AG10803 (cell line): ENCODE results near the gene SPN.
"Not testable (repeated sequence)": the region's sequence is repeated elsewhere in the genome, so short reads cannot be mapped to it uniquely, and the experiment has no call there.

ENCODE experiments used
- DNase-seq: peaks from one replicate; pipeline ENCODE4 v3.0.0; 2010; ENCODE audit warnings: low read depth
- H3K4me3 ChIP-seq: 2 replicates; pipeline ENCODE4 v1.5.1; 2011; ENCODE audit warnings: mild to moderate bottlenecking, low read length, control low read depth
- CTCF ChIP-seq: conservative IDR thresholded peaks from 2 replicates; pipeline ENCODE4 v1.5.1; 2011; ENCODE audit warnings: mild to moderate bottlenecking, low read length, control low read depth, inconsistent platforms

SPN gene

GRCh38 chr16:29700253-29700987, 37.4 kb downstream of the SPN start:
- peak; percentile 89 for TF ChIP-seq CTCF
- H3K4me3 ChIP-seq: no peak overlapping the region
- peak; percentile 86 for DNase-seq

GRCh38 chr16:29701214-29701555, 38.1 kb downstream of the SPN start:
- TF ChIP-seq CTCF: no peak
- DNase-seq: no peak
- H3K4me3 ChIP-seq: no peak overlapping the region

- H3K4me3 ChIP-seq: no peak overlapping the region
- no peak for DNase-seq
- TF ChIP-seq CTCF: no peak
Measured at GRCh38 chr16:29702269-29702668, 39.2 kb downstream of the SPN start.

- DNase-seq: no peak
- H3K4me3 ChIP-seq: no peak overlapping the region
- TF ChIP-seq CTCF: no peak
Measured at GRCh38 chr16:29705030-29705429, 42.0 kb downstream of the SPN start.

GRCh38 chr16:29707160-29707559, 44.1 kb downstream of the SPN start:
- H3K4me3 ChIP-seq, DNase-seq: not testable (repeated sequence)

GRCh38 chr16:29708917-29709600, 46.0 kb downstream of the SPN start:
- TF ChIP-seq CTCF: no peak
- DNase-seq: no peak
- H3K4me3 ChIP-seq: no peak overlapping the region

GRCh38 chr16:29709657-29710056, 46.6 kb downstream of the SPN start:
- not testable (repeated sequence) for DNase-seq, H3K4me3 ChIP-seq

GRCh38 chr16:29710227-29711219, 47.5 kb downstream of the SPN start:
- TF ChIP-seq CTCF: peak; percentile 70
- peak; percentile 69 for DNase-seq
- H3K4me3 ChIP-seq: no peak overlapping the region
